Fibroblast of lung (primary cell): ENCODE data around the gene ABL2.

ENCODE experiments used
- EZH2 ChIP-seq: IDR thresholded peaks from 2 replicates; pipeline ENCODE4 v1.5.1; 2012; ENCODE audit warnings: low read length, control low read depth, mild to moderate bottlenecking; ENCODE audit errors: missing control alignments
- TF ChIP-seq, protein P1 (sequence below), 2 donors: IDR thresholded peaks in 1 of 2; conservative IDR thresholded peaks in 1 of 2; 1 replicate in 1 of 2; 2 replicates in 1 of 2; pipeline ENCODE4 v1.5.1; 2011 to 2012; ENCODE audit warnings: low read length in 2 of 2, control low read depth in 1 of 2, inconsistent platforms in 1 of 2, low read depth in 1 of 2, mild to moderate bottlenecking in 1 of 2

DNA sequence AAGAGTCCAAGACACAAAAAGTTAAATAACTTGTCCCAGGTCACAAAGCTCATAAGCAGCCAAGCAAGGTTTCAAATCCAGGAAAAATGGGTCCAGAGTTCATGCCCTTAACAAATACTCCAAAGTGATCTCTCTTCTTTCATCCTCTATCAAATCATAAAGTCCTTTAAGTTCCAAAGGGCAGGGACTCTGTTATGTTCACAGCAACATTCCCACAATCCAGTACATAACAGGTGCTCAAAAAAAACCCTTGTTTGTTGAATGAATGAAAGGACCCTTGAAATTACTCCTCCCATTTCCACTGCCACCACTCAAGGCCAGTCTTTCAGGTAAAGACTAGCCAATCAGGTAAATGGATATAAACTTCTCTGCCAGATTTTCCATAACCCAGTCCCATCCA is 2.7 kb downstream of the ABL2 start:
- TF ChIP-seq, protein P1, sequence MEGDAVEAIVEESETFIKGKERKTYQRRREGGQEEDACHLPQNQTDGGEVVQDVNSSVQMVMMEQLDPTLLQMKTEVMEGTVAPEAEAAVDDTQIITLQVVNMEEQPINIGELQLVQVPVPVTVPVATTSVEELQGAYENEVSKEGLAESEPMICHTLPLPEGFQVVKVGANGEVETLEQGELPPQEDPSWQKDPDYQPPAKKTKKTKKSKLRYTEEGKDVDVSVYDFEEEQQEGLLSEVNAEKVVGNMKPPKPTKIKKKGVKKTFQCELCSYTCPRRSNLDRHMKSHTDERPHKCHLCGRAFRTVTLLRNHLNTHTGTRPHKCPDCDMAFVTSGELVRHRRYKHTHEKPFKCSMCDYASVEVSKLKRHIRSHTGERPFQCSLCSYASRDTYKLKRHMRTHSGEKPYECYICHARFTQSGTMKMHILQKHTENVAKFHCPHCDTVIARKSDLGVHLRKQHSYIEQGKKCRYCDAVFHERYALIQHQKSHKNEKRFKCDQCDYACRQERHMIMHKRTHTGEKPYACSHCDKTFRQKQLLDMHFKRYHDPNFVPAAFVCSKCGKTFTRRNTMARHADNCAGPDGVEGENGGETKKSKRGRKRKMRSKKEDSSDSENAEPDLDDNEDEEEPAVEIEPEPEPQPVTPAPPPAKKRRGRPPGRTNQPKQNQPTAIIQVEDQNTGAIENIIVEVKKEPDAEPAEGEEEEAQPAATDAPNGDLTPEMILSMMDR (conservative IDR thresholded peaks at IDR 0.05 in 1 of 2, IDR thresholded peaks at IDR 0.05 in 1 of 2; ENCODE audit: low read depth in 1 of 2, low read length in 2 of 2) = no peak
- no peak for TF ChIP-seq EZH2
